ENCODE measurements around the gene CXCL16. TPM values are rescaled to one million over a fixed set of nuclear protein-coding genes. Genes with fewer than 3 reads are reported as not detected.

Gene CXCL16
- total RNA-seq, 1 experiment from 2014 or later = 44.8 TPM

DNA sequence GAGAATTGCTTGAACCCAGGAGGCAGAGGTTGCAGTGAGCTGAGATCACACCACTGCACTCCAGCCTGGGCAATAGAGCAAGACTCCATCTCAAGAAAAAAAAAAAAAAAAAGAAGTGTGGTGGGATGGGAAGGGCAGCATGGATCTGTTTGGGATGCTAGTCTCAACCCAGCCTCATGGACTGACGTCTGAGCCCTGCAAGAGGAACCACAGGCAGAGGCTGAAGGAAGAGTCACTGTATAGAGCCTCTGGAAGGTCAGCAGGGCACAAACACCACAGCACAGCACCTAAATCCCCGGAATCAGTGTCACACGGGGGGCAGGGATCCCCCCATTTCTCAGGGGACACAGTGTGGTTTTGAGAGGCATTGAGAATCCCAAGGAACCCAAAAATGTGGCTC, 10.9 kb upstream of the CXCL16 start:
- Histone ChIP-seq H3K36me3 (ENCODE audit: control insufficient read depth in 1 of 2, insufficient read depth in 2 of 2, low read length in 2 of 2) (no peaks in the 10 kb centered on the region), H3K79me2 (ENCODE audit: insufficient read depth, low read length) (no peaks in the 10 kb centered on the region), H3K9me3 (ENCODE audit: control insufficient read depth in 1 of 2, insufficient read depth in 1 of 2, low read depth in 1 of 2, low read length in 2 of 2) (no peaks in the 10 kb centered on the region), H3K9ac (ENCODE audit: low read length) (no peak overlapping the region), H3K4me2 (ENCODE audit: low read length) (no peak overlapping the region), H3K4me1 (ENCODE audit: control insufficient read depth in 1 of 2, insufficient read depth in 2 of 2, low read length in 2 of 2) (no peaks in the 10 kb centered on the region), H3K27me3 (ENCODE audit: insufficient read depth, low read length) (0 out of 2 replicates have a peak, but pooled peaks cover 5% of the 10 kb centered on the region), H3K9me2 (ENCODE audit: insufficient read depth) (no peaks in the 10 kb centered on the region), H3K27ac (ENCODE audit: low read depth, low read length) (no peak overlapping the region), H2AFZ (ENCODE audit: low read depth, low read length, poor library complexity, severe bottlenecking) (no peak overlapping the region), H3K4me3 (replicated peaks in 1 of 2; ENCODE audit: low read depth in 1 of 2, low read length in 2 of 2) (no peak overlapping the region), H4K20me1 (ENCODE audit: insufficient read depth) (no peaks in the 10 kb centered on the region)
- ChIA-PET POLR2A (no interaction called here), CTCF (no interaction called here), RAD21 (ENCODE audit: low non-redundant PET in 1 of 2, low total read pairs in 2 of 2, uncharacterized antibody in 2 of 2, unreplicated experiment in 2 of 2) (no interaction called here)
- ATAC-seq (no peak), DNase-seq (ENCODE audit: low read depth, low spot score) (no peak)
- TF ChIP-seq, protein P1, sequence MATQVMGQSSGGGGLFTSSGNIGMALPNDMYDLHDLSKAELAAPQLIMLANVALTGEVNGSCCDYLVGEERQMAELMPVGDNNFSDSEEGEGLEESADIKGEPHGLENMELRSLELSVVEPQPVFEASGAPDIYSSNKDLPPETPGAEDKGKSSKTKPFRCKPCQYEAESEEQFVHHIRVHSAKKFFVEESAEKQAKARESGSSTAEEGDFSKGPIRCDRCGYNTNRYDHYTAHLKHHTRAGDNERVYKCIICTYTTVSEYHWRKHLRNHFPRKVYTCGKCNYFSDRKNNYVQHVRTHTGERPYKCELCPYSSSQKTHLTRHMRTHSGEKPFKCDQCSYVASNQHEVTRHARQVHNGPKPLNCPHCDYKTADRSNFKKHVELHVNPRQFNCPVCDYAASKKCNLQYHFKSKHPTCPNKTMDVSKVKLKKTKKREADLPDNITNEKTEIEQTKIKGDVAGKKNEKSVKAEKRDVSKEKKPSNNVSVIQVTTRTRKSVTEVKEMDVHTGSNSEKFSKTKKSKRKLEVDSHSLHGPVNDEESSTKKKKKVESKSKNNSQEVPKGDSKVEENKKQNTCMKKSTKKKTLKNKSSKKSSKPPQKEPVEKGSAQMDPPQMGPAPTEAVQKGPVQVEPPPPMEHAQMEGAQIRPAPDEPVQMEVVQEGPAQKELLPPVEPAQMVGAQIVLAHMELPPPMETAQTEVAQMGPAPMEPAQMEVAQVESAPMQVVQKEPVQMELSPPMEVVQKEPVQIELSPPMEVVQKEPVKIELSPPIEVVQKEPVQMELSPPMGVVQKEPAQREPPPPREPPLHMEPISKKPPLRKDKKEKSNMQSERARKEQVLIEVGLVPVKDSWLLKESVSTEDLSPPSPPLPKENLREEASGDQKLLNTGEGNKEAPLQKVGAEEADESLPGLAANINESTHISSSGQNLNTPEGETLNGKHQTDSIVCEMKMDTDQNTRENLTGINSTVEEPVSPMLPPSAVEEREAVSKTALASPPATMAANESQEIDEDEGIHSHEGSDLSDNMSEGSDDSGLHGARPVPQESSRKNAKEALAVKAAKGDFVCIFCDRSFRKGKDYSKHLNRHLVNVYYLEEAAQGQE (IDR thresholded peaks at IDR 0.05; ENCODE audit: low read depth) = no peak
- TF ChIP-seq, protein P2, sequence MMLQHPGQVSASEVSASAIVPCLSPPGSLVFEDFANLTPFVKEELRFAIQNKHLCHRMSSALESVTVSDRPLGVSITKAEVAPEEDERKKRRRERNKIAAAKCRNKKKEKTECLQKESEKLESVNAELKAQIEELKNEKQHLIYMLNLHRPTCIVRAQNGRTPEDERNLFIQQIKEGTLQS (IDR thresholded peaks at IDR 0.05) = no peak
- no peak for TF ChIP-seq YY1 (IDR thresholded peaks at IDR 0.05; ENCODE audit: extremely low read depth, insufficient replicate concordance, low read depth, low read length)
- TF ChIP-seq CEBPB (IDR thresholded peaks at IDR 0.05; ENCODE audit: low read depth) = no peak
- TF ChIP-seq, protein P3, sequence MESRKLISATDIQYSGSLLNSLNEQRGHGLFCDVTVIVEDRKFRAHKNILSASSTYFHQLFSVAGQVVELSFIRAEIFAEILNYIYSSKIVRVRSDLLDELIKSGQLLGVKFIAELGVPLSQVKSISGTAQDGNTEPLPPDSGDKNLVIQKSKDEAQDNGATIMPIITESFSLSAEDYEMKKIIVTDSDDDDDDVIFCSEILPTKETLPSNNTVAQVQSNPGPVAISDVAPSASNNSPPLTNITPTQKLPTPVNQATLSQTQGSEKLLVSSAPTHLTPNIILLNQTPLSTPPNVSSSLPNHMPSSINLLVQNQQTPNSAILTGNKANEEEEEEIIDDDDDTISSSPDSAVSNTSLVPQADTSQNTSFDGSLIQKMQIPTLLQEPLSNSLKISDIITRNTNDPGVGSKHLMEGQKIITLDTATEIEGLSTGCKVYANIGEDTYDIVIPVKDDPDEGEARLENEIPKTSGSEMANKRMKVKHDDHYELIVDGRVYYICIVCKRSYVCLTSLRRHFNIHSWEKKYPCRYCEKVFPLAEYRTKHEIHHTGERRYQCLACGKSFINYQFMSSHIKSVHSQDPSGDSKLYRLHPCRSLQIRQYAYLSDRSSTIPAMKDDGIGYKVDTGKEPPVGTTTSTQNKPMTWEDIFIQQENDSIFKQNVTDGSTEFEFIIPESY (IDR thresholded peaks at IDR 0.05; ENCODE audit: extremely low read depth, insufficient replicate concordance, low read length) = no peak
- no peak for TF ChIP-seq POLR2A (IDR thresholded peaks at IDR 0.05; ENCODE audit: borderline replicate concordance, extremely low read depth, insufficient read depth, insufficient read length)
- TF ChIP-seq TCF7L2 (IDR thresholded peaks at IDR 0.05; ENCODE audit: borderline replicate concordance, extremely low read depth, insufficient read depth, insufficient read length) = no peak
- TF ChIP-seq POLR2AphosphoS5 (IDR thresholded peaks at IDR 0.05; ENCODE audit: low read depth, low read length) = no peak
- TF ChIP-seq JUND (IDR thresholded peaks at IDR 0.05) = no peak
- TF ChIP-seq ZFX (IDR thresholded peaks at IDR 0.05) = no peak
- TF ChIP-seq SP1 (IDR thresholded peaks at IDR 0.05; ENCODE audit: low read depth) = no peak
- no peak for TF ChIP-seq CBX3 (IDR thresholded peaks at IDR 0.05; ENCODE audit: low read depth)
- TF ChIP-seq ELF1 (IDR thresholded peaks at IDR 0.05; ENCODE audit: borderline replicate concordance, low read depth) = no peak
- no peak for TF ChIP-seq ZNF274 (IDR thresholded peaks at IDR 0.05; ENCODE audit: low read depth, low read length)
- TF ChIP-seq EZH2 (IDR thresholded peaks at IDR 0.05) = no peak
- no peak for TF ChIP-seq FOSL1 (IDR thresholded peaks at IDR 0.05; ENCODE audit: low read depth)
- TF ChIP-seq EGR1 (IDR thresholded peaks at IDR 0.05; ENCODE audit: low read depth) = no peak
- no peak for TF ChIP-seq SIN3A (IDR thresholded peaks at IDR 0.05; ENCODE audit: low read depth)
- intact Hi-C loops (cut with micrococcal nuclease) = no loop called here
- no TSS peak for BruUV-seq (replicated peaks)
